DMS53 treated with DMSO at 0.1 percent for 48 hours (cell line): ENCODE results near the gene FGF3.

Experiments
- DNase-seq: peaks from one replicate; lab custom pipeline; 2025; ENCODE audit not compliant: unreplicated experiment; lab: John Stamatoyannopoulos, UW

Gene FGF3

DNA sequence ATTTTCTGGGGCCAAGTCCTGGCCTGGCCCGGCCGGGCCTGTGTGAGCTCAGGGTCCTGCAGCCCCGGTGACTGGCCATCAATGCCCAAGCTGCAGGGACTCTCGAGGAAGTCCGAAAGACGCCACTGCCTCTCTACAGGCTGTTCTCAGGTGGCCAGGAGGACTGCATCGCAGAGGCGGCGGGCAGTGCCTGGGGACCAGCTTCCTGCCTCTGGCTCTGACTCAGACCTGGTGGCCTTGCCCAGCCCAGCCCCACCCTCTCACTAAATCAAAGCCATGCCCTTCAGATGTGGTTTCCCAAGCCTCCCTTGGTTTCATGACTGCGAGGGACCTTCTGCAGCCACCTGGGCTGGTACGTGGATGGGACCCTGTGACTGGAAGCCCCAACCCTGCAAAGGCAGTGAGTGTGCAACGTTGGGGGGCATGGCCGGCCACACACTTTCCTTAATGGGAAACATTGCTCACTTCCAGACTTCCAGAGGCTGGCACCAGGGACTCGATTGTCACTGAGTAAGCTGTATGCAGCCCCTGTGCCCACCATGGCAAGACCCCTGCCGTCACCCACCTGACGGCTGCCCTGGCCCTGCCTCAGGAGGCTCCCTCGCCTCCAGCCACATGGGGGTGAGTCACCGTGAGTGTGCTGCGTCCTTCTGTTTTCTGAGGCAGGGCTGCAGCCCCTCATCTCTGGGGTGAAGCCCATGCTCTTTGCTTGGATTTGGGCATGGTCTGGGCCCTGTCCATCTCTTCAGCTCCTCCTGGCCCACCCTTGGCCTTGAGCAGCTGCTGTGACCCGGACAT lies 6.0 kb upstream of the FGF3 start:
- no peak for DNase-seq

DNA sequence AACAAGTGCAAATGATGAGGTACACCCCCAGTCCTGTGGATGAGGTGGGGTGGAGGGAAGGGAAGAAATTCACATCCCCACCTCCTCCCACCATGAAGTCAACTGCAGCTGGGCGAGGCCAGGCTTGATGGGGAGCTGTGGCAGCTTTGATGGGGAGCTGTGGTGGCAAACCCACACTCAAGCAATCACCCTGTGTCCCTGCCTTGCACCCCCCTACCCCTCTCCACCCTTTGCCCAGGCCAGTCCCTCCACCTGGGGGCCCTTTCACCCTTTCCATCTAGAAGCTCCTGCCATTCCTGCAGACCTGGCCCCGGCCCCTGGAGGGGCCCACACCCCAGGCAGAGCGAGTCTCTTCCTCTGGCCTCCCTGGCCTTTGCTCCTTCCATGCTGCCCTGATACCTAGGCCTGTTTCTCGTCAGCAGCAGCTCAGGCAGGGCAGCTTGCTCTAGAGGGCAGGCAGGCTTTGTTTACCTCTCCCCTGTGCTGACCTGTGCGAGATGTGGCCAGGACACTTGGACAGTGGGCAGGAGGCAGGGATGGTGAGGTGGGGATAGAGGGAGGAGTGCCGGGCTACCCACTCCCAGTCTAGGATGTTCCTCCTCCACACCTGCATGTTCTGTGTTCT lies 4.5 kb upstream of the FGF3 start:
- no peak for DNase-seq

DNA sequence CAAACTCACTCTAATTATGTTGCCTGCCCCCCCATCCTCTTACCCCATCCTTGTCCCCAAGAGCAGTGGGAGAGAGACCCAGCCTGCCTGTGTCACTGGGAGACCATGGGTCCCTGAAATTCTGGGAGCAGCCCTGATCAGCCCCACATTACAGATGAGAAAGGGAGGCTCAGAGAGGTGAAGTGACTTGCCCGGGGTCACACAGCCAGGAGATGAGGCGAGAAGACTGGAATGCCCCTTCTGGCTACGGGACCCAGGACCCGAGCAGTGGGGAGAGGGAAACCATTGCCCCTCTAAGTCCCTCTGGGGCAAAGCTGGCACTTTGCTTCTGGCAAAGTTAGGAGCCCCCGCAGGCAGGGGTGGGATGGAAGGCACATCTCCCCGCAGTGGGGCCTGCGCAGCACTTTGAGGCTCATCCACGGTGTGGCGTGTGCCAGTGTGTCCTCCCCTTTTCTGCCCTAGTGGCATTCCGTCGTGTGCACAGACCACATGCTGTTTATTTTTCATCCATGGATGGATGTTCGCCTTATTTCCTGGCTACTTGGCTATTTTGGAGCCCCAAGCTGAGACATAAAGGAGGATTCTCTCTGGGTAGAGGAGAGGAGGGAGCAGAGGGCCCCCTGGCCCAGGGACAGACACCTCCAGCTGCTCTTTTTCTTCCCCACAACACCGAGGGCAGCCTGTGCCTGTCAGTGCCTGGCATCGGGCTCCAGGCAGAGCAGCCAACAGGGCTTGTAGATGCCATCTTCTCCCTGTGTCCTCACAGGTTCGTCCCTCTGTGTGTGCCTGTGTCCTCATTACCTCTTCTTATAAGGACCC lies 3.7 kb upstream of the FGF3 start:
- no peak for DNase-seq

DNA sequence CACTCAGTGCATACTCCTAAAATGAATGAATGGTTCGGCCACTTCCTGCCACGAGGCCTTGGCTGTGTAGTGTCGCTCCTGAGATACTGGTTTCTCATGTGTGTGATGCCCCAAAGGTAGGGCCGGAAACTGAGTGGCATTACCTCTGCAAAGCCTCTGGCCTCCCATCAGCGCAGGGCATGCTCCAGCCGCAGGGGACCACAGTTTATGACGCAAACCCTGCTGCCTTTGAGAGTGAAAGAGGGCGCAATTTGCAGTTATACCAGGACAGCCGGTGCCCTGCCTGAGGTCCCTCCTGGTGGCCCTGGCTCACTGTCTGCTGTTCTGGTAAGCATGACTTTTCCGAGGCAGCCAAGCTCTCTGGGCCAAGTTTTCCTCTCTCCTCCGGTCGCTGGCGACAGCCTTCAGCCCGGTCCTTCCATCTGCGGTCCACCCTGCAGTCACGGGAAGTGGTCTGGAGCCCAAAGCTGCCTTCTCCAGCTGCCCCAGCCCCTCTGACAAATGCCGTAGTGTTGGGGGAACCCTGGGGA lies 2.4 kb upstream of the FGF3 start:
- DNase-seq: no peak

DNA sequence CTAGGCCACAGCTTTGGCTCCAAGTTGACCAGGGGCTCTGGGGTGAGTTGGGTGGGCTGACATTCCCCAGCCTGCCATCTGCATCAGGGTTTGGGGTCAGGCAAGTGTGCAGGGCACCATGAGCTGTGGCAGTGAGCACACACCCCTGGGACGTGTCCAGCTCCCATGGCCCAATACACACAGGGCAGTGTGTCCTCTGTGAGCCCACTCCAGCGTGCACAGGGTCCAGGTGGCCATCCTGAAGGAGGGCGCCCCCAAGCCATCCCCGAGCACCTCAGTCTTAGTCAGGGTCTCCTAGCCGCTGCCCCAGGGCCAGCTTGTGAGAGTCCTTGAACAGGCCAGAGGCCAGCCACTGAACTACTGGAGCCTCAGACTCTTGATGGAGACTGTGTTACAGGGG lies 1.2 kb upstream of the FGF3 start:
- DNase-seq: no peak

DNA sequence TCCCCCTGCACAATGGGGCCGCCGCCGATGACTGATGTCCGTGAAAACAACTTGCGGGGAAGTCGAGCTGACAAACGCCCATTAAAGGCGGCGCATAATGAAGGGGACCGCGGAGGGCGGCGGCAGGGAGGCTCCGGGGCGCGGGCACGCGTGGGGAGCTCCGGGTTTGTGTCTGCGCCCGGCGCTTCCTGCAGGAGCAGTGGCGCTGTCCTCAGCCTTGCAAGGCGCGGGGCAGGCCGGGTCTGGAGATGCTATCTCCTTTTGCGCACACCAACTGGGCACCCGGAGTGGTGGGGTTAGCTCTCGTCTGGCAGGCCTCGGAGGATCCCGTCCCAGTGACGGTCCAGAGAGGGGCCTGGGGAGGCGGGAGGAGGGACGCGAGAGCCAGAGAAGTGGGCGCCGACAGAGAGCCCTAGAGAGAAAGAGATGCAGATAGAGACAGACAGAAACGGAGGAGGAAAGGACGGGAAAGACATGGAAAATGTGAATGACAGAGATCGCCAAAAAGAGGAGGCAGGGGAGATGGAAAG lies 390 bp upstream of the FGF3 start:
- no peak for DNase-seq

DNA sequence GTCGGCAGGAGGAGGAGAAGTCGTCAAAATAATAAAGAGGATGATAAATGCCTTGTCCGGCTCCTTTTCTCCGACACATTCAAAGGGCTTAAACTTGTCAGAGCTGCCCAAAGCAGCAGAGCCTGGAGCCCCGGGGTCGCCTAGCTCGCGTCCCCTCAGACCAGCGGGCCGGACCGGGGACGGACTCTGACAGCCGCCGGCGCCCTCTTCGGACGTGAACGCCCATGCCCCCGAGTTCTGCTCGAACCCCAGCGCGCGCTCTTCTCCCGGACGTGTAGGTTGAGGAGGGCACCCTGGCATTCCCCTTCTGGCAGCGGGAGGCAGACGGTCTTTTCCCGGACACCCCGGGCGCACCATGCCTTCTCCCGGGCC lies 999 bp downstream of the FGF3 start:
- DNase-seq: no peak

DNA sequence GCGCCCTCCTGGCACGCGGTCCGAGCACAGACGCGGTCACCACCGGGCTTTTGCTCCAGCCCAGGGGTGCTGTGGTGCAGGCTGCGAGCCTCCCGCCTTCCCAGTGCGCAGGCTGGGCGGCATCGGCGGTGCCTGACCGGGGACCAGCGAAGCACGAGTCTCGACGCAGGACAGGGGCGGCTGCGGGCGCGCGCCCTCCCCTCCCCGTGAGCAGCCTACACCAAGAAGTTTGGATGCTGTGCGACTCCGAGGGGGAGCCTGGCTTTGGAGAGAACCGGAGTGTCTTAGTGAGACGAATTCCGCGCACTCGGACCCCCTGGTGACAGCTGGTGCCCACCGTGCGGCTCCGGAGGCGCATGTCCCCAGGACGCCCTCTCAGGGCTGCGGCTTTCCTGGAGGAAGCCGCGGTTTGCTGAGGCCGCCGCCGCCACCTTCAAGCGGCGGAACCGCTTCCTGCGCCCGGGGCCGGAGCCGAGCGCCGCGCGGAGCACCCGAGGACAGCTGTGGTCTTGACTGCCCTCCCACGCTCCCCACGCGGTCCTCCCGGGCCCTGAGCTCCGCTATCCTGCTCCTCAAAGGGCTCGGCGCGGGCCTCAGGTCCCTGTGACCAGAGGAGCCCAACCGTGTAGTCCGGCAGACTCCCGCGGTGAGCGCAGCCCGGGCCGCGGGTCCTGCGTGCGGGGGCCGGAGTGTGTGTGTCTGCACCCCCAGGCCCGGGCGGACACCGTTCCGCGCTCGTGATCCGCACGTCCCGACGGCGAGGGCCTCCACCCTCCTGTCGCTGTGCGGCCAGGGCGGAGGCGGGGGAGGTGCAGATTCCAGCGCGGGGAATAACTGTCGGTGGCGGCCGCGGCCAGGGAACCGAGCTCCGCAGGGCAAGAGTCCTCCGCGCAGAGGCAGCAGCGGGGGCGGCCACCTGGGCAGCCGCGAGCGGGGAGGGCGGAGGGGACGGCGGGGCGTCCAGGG lies 1.7 kb downstream of the FGF3 start:
- no peak for DNase-seq

DNA sequence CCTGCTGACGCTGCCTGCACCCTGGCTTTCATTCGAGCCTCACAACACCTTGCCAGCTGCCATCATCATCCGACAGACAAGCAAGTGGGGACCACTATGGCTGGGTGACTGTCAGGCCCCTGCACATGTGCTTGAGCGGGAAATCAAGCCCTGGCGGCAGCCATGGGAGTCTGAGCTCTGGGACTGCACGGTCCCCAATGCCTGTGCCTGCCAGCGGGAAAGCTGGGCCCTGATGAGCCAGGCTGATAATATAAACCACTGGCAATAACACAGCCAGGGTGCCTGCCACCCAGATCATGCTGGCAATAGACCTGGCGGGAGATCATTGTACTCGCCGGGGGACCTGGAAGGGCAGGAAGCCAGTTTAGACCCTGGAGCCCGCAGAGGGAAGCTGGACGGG lies 2.5 kb downstream of the FGF3 start:
- DNase-seq: no peak

DNA sequence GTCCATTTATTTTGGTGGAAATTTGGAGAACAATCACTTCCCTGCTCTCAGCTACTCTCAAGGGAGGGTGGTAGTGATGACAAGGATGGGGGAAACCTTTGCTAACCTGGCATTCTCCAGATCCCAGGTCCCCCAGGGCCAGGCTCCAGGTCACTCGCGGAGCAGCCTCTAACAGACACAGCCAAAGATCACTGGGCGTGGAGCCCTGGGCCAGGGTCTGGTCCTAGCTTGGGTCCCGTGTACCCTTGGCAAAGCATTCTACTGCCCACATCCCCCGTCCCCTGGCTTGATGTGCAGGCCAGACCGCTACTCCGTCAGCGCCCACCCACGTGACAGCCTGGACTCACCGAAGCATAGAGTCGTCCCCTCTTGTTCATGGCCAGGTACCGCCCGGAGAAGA lies 3.2 kb downstream of the FGF3 start:
- no peak for DNase-seq

DNA sequence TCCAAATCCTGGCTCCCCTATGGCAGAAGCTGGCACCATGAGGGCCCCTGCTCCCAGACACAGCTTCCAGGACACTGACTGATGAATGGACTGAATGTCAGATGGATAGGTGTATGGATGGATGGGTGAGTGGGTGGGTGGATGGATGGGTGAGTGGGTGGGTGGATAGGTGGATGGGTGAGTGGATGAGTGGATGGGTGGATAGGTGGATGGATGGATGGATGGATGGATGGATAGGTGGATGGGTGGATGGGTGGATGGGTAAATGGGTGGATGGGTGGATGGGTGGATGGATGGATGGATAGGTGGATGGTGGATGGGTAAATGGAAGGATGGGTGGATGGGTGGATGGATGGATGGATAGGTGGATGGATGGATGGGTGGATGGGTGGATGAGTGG lies 4.3 kb downstream of the FGF3 start:
- no peak for DNase-seq

DNA sequence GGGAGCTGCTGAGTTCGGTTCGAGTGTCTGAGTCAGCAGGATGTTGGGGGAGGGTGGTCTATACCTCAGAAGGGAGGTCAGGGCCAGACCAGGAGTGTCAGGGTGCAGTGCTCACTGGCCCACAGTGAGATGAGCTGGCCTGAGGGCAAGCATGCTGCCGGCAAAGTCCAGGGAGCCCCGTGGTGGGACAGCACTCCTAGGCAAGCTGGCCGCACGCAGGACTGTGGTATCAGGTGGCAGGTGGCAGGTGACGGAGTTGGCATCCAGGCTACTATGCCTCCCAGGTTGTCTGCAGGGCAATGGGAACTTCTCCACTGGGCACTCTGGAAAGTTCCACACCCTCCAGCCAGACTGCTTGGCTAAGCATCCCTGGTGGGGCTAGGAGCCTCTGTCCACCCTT lies 4.8 kb downstream of the FGF3 start:
- no peak for DNase-seq

DNA sequence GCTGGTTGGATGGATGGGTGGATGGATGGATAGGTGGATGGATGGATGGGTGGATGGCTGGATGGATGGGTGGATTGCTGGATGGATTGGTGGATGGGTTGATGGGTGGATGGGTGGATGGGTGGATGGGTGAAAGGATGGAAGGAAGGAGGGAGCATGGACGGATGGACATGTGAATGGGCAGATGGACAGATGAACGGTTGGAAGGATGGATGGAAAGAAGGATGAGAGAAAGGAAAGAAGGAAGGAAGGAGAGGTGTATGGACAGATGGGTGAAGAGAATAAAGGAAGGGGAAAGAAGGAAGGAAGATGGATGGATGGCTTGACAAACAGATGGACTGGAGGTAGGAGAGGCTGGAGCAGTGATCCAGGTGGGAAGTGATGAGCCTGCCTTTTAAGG lies 5.4 kb downstream of the FGF3 start:
- no peak for DNase-seq

DNA sequence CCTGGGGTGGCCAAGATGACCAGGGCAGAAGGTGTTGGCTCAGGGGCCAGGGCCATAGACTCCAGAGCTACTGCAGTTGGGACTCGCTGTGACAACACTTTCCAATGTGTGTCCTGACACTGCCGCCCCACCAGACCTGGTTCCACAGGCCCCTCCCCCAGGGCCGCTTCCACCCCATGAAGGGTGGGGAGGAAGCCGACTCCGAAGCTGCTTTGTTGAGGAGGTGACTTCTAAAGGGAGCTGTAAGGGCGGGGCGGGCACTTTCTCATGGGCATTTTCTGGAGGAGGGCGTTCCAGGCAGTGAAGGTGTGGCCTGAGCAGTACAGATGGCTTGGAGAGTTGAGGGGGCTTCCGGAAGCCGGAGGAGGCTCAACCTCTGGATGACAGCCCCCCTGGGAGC lies 6.3 kb downstream of the FGF3 start:
- no peak for DNase-seq

DNA sequence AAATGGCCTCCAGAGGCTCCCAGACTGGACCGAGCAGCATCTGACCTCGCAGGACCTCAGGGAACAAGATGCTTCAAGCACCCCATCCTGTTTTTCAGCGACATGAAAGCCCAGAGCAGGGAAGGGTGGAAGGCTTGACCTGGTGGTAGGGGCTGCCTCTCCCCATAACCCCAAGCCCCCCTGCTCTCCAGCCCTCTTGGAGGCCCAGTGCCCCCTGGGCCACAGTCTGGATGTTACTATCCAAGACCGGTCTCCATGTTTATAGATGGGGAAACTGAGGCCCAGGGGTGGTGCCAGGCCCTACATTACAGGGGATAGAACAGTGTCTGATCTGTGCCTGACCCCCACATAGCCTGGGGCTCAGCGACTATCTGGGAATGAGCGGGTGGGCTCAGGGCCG lies 7.0 kb downstream of the FGF3 start:
- DNase-seq: no peak

DNA sequence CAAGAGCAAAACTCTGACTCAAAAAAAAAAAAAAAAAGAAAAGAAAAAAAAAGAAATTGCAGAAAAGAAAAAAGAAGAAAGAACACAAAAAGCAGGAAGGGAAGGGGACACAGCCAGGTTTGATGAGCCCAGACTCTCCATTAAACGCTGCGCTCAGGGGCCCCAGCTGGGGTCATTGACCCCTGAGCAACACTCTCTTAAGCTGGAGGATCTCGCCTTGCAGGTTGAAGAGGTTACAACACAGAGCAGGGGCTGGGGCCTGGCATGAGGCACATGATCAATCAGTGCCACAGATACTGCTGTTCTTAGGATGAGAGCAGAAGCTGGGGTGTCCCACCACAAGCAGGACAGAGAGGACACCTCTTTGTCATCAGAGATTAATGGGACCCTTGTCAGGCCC lies 7.8 kb downstream of the FGF3 start:
- no peak for DNase-seq

DNA sequence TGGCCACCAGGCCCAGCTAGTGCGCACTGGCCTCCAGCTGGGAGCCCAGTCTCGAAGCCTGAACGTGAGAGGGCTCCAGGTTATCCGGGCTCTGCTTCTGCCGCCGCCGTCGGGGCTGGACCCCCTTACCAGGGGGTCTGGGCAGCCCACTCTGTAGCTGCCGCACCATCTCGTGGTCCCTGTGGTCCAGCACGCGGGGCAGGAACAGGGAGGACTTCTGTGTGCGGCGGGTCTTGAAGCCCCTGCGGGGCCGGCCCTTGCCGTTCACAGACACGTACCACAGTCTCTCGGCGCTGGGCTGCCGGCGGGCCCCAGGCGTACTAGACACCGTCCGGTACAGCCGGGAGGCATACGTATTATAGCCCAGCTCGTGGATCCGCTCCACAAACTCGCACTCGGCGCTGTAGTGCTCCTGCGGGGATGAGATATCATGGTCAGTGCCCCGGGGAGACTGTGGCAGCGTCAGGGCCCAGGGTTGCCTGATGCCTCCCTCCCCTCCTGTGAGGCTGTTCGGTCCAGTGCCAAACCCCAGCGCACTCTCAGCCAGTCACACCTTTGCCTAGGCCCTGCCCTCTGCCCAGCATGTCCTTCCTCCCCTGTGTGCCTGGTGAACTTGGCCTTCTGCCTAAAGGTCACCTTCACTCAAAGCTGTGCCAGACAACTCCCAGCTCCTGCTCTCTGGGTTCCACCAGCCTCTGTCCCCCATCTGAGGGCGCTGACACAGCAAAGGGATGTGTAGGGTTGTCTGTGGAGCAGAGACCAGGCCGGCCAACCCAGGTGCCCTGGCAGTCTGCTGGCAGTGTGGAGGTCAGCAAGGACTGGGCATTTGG lies 8.7 kb downstream of the FGF3 start:
- no peak for DNase-seq

DNA sequence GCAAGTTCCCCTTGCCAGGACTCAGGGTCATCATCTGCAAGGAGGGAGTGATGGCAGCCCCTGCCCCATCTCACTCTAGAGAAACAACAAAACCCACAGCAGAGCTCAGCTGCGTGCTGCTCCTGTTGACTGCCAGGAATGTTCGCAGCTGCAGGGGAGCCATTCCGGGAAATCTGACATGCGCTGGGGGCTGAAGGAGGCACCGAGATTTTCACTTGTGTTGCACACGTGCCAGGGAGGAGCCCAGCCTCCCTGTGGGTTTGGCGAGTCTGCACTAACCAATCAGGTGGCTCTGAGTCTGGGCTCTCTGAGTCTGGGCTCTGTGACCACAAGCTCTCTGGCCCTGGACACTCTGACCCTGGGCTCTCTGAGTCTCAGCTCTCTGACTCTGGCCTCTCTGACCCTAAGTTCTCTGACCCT lies 10.5 kb downstream of the FGF3 start:
- no peak for DNase-seq

DNA sequence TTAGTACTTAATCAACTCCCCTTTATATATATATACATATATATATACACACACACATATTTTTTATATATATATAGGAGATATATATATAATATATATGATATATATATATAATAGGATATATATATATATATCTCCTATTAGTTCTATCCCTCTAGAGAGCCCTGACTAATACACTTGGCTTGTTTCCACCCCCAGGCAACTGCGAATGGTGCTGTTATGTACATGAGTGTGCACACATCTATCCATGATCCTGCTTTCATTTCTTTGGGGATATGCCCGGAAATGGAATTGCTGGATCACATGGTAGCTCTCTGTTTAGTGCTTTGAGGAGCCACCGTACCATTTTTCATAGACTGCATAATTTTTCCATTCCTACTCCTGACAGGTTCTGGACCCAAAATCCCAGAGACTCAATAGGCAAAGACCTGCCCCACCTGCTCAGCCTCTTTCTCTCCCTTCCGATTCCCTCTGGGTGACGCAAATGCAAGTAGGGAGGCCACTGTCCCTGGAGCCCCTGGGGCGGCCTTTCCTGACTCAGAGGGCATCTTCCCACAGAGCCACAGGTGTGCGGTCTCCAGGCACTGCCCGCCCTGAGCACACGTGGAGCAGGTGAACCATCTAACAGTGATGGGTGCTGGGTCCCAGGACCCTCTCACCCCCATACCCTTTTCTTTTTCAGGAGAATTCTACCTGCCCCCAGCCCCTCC lies 12.0 kb downstream of the FGF3 start:
- no peak for DNase-seq
